ENCODE data around the gene SIPA1L3.
A peak's percentile ranks its signal among the peaks of the same experiment; 100 is the strongest.

SIPA1L3 gene

GRCh38 chr19:38201731-38202130 is 294.7 kb downstream of the SIPA1L3 start:
- DNase-seq, result no peak

- no peak for DNase-seq
Measured at GRCh38 chr19:38202504-38202903, 295.5 kb downstream of the SIPA1L3 start.

GRCh38 chr19:38203197-38203596 is 296.2 kb downstream of the SIPA1L3 start:
- DNase-seq, result no peak

- DNase-seq, result no peak
Measured at GRCh38 chr19:38204096-38204495, 297.1 kb downstream of the SIPA1L3 start.

GRCh38 chr19:38204728-38205127 is 297.7 kb downstream of the SIPA1L3 start:
- DNase-seq, result no peak

- DNase-seq, result no peak
Measured at GRCh38 chr19:38206006-38206745, 299.2 kb downstream of the SIPA1L3 start.

GRCh38 chr19:38206928-38207327 is 299.9 kb downstream of the SIPA1L3 start:
- DNase-seq, result no peak

GRCh38 chr19:38207543-38207942 is 300.5 kb downstream of the SIPA1L3 start:
- DNase-seq, result no peak

- no peak for DNase-seq
Measured at GRCh38 chr19:38208571-38208970, 301.6 kb downstream of the SIPA1L3 start.

GRCh38 chr19:38209152-38209551 is 302.1 kb downstream of the SIPA1L3 start:
- no peak for DNase-seq

GRCh38 chr19:38209671-38210457 is 302.9 kb downstream of the SIPA1L3 start:
- DNase-seq, result peak; percentile 23

- DNase-seq, result no peak
Measured at GRCh38 chr19:38210458-38210987, 303.5 kb downstream of the SIPA1L3 start.

GRCh38 chr19:38211151-38211591 is 304.2 kb downstream of the SIPA1L3 start:
- DNase-seq, result no peak

- DNase-seq, result no peak
Measured at GRCh38 chr19:38211766-38212165, 304.8 kb downstream of the SIPA1L3 start.

GRCh38 chr19:38213469-38213868 is 306.5 kb downstream of the SIPA1L3 start:
- DNase-seq, result no peak

- peak; percentile 89 for DNase-seq
Measured at GRCh38 chr19:38213911-38214625, 307.1 kb downstream of the SIPA1L3 start.

GRCh38 chr19:38216785-38217641 is 310.0 kb downstream of the SIPA1L3 start:
- DNase-seq, result no peak

GRCh38 chr19:38218204-38218603 is 311.2 kb downstream of the SIPA1L3 start:
- no peak for DNase-seq

- DNase-seq, result no peak
Measured at GRCh38 chr19:38219221-38219620, 312.2 kb downstream of the SIPA1L3 start.

GRCh38 chr19:38221421-38221820 is 314.4 kb downstream of the SIPA1L3 start:
- no peak for DNase-seq

GRCh38 chr19:38221919-38222830 is 315.2 kb downstream of the SIPA1L3 start:
- no peak for DNase-seq
